Measurements from ENCODE around the gene TJAP1.

Gene TJAP1, protein sequence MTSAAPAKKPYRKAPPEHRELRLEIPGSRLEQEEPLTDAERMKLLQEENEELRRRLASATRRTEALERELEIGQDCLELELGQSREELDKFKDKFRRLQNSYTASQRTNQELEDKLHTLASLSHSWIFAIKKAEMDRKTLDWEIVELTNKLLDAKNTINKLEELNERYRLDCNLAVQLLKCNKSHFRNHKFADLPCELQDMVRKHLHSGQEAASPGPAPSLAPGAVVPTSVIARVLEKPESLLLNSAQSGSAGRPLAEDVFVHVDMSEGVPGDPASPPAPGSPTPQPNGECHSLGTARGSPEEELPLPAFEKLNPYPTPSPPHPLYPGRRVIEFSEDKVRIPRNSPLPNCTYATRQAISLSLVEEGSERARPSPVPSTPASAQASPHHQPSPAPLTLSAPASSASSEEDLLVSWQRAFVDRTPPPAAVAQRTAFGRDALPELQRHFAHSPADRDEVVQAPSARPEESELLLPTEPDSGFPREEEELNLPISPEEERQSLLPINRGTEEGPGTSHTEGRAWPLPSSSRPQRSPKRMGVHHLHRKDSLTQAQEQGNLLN

DNA sequence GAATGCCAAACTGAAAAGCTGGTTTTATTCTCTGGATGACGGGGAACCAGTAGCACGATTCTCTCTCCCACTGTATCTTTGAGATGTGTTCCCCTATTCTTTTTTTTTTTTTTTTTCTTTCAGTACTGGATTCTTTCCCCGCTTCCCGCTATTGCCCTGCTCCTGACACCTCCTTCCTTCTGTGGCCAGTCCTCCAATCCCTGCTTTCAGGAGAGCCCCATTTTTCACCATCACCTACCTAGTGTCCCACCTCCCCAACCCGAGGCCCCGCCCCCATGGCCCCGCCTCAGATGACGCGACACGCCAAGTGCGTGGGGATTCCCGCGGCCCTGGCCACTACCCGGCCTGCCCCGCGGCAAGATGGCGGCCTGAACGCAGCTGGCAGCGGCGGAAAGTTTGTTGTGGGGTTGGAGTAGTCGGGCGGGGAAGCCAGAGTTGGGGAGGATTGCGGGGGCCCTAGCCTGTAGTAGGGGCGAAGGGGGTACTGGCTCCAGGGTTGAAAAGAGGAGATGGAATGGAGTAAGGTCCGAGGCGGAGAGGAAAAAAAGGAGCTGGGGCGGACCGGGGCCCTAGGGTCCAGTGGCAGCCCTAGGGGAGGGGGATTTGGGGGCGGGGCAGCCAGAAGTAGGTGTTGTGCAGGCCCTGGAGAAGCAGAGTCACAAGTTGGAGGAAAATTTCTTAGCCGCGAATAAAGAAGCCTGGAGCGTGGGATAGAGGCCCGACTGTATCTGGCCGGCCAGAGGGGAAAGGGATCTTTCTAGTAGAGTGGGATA is at the start of gene TJAP1:
Gene TJAP1 (plus strand): TSS at position 336 of the 773 bp plus-strand sequence. CDS start 21,432 bp downstream, outside the sequence.
- peak; percentile 57 for DNase-seq (ENCODE audit: low read depth, low spot score)

DNA sequence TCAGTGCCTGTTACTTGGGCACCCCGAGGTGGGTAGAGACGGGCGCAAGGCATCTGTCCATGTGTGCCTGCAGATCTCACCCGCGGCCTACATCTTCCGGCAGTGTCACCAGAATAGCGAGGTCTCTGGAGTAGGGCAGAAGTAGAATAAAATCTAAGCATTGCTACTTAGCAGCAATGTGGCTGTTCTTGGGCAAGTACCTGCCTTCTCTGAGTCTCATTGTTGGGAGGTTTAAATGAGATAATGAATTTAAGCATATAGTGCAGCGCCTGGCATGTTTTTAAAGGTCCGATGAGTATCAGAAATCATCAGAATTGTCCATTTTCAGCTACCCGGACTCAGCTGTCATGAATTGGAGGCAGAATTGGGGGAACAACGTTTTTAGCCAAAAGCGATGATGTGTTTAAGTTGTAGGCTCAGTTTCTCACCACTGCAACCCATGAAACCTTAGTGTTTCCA is 49.2 kb upstream of the TJAP1 start:
- no peak for DNase-seq (ENCODE audit: low read depth, low spot score)

- DNase-seq (ENCODE audit: low read depth, low spot score): no peak
Measured at GRCh38 chr6:43428874-43429273, 48.5 kb upstream of the TJAP1 start.

GRCh38 chr6:43432009-43432945 is 45.1 kb upstream of the TJAP1 start:
- no peak for DNase-seq (ENCODE audit: low read depth, low spot score)

DNA sequence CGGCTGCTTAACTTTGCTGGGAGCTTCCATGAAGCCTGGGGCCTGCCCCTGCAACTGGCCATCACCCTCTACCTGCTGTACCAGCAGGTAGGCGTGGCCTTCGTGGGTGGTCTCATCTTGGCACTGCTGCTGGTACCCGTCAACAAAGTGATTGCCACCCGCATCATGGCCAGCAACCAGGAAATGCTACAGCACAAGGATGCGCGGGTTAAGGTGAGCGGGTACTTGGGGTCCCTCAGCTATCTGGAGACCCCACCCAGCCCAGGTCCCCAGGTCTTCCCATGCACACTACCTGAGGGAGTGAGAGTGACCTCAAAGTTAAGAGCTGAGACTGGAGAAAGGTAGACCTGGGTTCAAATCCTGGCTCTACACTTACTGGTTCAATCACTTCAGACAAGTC is 44.2 kb upstream of the TJAP1 start:
- DNase-seq (ENCODE audit: low read depth, low spot score): no peak

- no peak for DNase-seq (ENCODE audit: low read depth, low spot score)
Measured at GRCh38 chr6:43434001-43434840, 43.1 kb upstream of the TJAP1 start.

DNA sequence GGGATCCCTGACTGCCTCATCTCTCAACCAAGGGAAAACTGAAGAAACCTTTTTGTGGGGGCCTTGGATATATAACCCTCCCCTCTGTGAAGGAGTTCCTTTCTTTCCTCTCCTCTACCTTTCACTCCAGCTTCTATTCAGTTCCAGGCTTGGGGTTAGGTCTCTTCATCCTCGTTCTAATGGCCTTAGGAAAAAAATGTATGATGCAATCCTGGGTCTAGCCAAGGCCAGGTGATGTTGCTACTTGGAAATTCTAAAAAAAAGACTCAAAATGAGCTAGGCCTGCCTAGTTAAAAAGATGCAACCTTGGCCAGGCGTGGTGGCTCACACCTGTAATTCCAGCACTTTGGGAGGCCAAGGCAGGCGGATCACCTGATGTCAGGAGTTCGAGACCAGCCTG is 42.4 kb upstream of the TJAP1 start:
- DNase-seq (ENCODE audit: low read depth, low spot score): no peak

DNA sequence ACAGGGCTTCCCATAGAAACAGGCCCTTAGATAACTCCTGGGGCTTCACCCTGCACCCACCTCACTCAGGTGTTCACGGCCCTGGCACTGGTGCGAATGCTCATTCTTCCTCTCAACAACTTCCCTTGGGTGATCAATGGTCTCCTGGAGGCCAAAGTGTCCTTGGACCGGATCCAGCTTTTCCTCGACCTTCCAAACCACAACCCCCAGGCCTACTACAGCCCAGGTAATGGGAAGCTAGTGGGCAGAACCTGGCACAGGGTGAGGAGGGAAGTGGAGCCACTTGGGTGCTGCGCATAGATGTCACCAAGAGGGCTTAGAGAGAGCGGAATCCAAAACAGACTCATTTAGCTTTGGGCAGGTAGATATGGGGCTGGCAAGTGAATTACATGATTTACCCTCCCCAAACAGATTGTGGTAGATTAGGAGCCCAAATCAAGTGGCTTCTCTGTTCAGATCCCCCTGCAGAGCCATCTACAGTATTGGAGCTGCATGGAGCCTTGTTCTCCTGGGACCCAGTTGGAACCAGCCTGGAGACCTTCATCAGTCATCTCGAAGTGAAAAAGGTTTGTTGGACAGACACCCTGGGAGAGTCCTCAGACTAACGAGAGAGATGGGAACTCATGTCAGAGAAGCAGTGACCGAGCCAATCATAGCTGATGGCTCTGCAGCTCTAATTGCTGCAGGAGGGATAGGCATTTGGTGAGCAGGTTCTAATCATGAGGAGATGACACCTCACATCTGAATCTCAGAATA is 41.5 kb upstream of the TJAP1 start:
- DNase-seq (ENCODE audit: low read depth, low spot score): no peak

DNA sequence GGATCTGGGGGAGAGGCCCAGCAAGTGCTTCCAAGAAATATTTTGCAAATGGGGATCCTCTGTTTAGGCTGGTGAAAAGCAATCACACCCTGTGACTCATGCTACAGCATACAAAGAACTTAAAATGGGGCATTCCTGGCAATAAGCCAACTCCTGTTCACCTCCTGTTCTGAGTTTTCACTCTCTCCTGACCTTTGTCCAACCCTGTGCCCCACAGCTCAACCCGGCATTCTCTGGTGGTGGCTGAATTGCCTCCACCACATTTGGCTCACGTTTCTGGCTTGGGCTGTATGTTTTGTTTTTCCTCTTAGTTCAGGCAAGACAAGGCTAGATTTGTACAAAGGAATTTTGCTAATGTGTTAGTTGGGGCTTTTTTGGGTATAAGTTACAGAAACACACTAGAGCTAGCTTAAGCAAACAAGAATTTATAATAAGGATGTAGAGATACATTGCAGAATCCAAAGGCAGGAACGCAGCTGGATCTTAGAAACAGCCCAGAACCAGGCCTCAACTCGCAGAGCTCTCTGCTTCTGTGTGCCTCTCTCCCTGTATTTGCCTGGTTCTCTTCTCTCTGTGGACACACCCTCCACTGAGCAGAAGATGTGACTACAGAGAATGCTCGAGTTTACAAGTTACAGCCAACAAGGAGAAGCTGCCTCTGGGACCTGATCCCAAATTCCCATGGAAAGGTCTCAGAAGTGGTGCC is 40.6 kb upstream of the TJAP1 start:
- DNase-seq (ENCODE audit: low read depth, low spot score): peak; percentile 55

DNA sequence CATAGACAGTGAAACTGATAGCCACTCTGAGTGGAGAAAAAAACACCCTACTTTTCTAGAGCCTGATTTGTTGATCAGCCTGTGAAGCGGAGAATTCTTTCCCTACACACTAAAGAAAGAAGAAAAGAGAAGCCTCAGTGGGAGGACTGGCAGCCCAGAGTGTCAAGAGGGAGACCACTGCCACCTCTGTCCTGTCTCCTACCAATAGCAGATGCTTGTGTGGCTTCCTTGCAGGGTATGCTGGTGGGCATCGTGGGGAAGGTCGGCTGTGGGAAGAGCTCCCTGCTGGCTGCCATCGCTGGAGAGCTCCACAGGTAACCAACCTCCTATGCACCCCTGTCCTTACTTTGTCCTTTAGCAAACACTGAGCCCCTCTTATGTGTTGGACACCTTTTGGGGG is 39.7 kb upstream of the TJAP1 start:
- DNase-seq (ENCODE audit: low read depth, low spot score): no peak

DNA sequence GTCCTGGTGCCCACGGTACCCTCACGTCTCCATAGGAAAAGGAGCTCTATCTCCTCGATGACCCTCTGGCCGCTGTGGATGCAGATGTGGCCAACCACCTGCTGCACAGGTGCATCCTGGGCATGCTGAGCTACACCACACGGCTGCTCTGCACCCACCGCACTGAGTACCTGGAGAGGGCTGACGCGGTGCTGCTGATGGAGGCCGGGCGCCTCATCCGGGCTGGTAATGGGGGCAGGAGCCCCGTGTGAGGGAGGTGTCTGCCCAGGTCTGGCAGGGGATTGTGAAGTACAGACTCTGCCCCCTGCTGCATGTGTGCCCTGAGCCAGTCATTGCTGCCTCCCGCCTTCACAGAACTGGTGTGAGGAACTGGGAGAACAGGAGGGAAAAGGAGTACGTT is 34.4 kb upstream of the TJAP1 start:
- DNase-seq (ENCODE audit: low read depth, low spot score): no peak

DNA sequence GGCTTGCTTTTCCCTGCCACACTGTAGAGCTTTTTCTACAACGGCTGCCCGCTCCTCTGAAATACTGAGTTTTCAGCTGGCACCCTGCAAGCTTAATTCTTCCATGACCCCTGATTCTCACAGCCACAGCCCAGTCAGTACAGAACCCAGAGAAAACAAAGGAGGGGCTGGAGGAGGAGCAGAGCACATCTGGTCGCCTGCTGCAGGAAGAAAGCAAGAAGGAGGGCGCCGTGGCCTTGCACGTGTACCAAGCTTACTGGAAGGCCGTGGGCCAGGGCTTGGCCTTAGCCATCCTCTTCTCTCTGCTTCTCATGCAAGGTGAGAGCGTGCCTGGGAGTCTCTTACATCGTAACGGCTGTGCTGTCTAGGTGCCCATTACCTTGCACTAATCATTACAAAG is 33.3 kb upstream of the TJAP1 start:
- no peak for DNase-seq (ENCODE audit: low read depth, low spot score)

GRCh38 chr6:43444582-43444981 is 32.8 kb upstream of the TJAP1 start:
- DNase-seq (ENCODE audit: low read depth, low spot score): no peak

DNA sequence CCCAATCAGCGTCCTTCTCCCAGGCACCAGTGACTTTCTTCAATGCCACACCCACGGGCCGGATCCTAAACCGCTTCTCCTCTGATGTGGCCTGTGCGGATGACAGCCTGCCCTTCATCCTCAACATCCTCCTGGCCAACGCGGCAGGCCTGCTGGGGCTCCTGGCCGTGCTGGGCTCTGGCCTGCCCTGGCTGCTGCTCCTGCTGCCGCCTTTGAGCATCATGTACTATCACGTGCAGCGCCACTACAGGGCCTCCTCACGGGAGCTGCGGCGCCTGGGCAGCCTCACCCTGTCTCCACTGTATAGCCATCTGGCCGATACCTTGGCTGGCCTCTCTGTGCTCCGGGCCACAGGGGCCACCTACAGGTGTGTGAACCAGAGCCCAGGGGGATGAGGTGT is 31.8 kb upstream of the TJAP1 start:
- DNase-seq (ENCODE audit: low read depth, low spot score): no peak

- no peak for DNase-seq (ENCODE audit: low read depth, low spot score)
Measured at GRCh38 chr6:43447604-43448003, 29.8 kb upstream of the TJAP1 start.

DNA sequence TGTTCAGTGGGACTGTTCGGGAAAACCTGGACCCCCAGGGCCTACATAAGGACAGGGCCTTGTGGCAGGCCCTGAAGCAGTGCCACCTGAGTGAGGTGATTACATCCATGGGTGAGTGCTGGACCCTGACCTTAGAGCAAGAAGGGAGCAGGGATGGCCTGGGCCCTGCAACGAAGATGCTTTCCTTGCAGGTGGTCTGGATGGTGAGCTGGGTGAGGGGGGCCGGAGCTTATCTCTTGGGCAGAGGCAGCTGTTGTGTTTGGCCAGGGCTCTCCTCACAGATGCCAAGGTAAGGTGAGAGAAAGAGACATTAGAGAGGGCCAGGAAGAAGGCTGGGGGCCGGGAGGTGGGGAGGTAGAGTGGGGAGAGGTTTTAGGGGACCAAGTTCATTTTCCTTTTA is 28.5 kb upstream of the TJAP1 start:
- no peak for DNase-seq (ENCODE audit: low read depth, low spot score)

DNA sequence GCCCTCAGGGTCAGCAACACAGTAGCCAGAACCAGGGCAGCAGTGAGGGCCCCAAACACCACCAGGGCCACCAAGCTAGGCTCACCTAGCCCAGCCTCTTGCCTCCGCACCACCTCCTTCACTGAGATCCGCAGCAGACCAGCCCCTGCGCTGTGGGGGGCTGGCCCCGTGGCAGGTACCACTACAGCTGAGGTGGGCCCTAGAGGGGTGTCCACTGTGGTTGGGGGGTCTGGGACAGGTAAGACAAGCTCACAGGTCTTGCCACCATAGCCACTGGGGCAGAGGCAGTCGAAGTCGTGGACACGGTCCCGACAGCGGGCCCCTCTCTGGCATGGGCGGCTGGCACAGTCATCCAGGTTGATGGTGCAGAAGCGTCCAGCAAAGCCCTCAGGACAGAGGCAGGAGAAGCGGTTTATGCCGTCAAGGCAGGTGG is 26.7 kb upstream of the TJAP1 start:
- no peak for DNase-seq (ENCODE audit: low read depth, low spot score)

DNA sequence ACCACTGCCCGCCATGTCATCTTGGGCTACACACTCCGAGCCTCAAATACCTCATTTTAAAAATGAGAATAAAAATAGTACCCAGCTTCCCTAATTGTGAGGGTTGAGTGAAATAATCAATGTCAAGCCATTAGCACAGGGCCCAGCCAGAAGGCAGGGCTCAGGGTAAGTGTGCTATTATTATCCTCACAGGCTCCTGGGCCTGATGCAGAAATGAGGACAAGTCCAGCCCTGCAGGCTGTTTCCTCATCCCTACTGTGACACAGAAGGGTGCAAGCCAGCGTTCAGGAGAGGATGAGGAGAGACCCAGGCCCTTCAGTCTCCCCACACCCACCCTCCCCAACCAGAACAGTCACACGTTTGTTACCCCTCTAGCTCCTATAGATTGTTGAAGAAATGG is 26.0 kb upstream of the TJAP1 start:
- no peak for DNase-seq (ENCODE audit: low read depth, low spot score)

DNA sequence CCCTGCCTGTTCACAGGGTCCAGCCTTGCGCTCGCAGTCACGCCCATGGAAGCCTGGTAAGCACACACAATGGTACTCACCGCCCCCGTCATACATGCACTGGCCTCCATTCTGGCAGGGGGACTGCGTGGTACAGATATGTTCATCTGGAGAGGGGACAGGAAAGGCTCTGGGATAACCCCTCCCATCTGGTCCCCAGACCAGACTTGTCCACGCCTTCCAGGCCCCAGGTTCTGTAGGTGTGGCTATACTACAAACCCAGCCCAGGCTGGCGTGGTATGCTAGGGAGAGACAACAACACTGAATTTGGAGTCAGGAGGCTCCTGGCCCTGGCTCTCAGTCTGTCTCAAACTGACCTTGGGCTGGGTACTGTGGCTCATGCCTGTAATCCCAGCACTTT is 25.4 kb upstream of the TJAP1 start:
- DNase-seq (ENCODE audit: low read depth, low spot score): no peak

Measured in smooth muscle cell of the brain vasculature (primary cell).